Activated naive CD4-positive, alpha-beta T cell treated with anti-CD3 and anti-CD28 coated beads, Interleukin-2, amount 50 U/mL, for 72 hours (primary cell): Measurements from ENCODE around the gene N4BP2. TPM values are rescaled to one million over a fixed set of nuclear protein-coding genes. Genes with fewer than 3 reads are reported as not detected.

ENCODE experiments used
- ATAC-seq, 2 donors: fragments of 150-1000 bp; cut with Tn5 transposase; 2 replicates each; pipeline ENCODE4 v1.10.0; 2021; ENCODE audit warnings: mild to moderate bottlenecking in 2 of 2, moderate library complexity in 2 of 2
- DNase-seq, 2 donors: peaks; one replicate each; pipeline ENCODE4 v3.0.0; 2021 to 2022; ENCODE audit warnings: low spot score in 2 of 2
- H3K27ac Mint-ChIP-seq, 2 donors: one replicate each; pipeline ENCODE4 v1.8.0; 2022; ENCODE audit warnings: mild to moderate bottlenecking in 2 of 2, mixed read lengths in 2 of 2
- H3K36me3 Mint-ChIP-seq, 2 donors: one replicate each; pipeline ENCODE4 v1.8.0; 2022; ENCODE audit warnings: mixed read lengths in 2 of 2
- H3K9me3 Mint-ChIP-seq, 2 donors: one replicate each; pipeline ENCODE4 v1.8.0; 2022; ENCODE audit warnings: mixed read lengths in 2 of 2
- total RNA-seq, 2 donors: library from RNA; stranded (reverse); gene quantifications; one replicate each; pipeline ENCODE4 v1.2.3, GENCODE V29; 2022

Gene N4BP2
- total RNA-seq, 2 donors from 2014 or later: 16.1 to 18.6 TPM

DNA sequence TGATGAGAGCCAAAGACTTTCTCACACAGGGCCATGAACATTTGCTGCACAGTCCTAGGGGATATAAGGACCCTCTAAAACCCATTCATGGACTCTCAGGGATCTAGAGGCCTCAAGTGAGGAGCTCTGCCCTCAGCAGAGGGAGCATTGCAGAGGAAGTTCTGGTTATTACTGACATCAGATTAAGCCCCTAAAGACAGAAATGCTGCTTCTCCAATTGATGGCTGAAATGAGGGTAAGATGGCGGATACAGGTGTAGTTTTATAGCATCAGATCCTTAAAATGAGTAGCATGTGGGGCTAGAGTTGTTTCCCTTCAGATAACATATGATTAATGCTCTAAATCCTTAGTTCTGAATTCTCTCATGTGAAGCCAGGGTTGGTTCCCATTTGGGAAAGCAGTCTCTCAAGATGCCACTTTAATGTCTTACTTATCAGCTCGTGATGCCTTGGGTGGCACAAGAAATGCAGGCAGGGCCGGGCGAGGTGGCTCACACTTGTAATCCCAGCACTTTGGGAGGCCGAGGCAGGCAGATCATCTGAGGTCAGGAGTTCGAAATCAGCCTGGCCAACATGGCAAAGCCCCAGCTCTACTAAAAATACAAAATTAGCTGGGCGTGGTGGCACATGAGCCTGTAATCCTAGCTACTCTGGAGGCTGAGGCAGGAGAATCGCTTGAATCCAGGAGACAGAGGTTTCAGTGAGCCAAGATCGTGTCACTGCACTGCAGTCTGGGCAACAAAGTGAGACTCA lies 148.0 kb downstream of the N4BP2 start:
- ATAC-seq: no peak
- peaks cover 49 to 66% of the 10 kb centered on the region in 2 donors for H3K36me3 Mint-ChIP-seq

DNA sequence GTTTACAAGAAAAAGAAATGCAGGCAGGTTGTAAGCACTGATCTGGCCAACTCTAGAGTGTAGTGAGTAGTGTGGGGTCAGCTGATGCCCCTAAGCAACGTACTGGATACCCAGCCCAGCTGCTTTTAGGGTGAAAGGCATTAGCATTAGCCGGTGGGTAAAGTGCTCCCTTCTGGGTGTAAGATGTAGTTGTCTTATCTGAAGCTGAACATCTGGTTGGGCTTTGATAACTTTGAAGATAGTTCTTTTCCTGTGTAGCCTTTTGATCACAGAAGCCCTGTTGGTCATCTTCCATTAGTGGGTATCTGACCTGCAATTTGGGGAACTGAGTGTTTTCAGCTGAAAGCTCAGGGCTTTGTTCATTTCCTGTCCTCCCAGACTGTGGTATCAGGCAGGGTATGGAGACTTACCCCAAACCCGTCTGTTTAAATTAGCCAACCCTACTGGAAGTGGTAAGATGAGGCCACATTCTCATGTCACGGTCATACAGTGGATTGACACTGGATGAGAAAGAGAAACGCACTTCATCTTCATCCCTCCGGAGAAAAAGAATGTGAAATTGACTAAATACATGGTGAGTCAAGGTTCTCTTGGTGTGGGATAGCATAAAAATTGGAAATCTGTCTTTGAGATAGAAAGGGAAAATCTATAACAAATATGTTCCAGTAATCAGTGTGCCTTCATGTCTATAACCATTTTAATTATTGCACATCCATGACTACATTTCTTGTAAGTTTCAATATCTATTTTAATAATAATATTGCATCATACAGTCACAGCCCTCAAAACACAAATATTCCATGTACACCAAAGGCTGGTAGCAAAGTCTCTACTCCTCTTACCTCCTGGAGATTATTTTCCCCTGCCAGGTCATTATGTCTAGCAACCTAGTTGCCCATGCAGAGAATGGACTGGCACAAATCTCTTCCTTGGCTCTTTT lies 148.9 kb downstream of the N4BP2 start:
- Mint-ChIP-seq H3K36me3 (peaks cover 51 to 65% of the 10 kb centered on the region in 2 donors), H3K9me3 (no peaks in the 10 kb centered on the region), H3K27ac (peak overlapping the region; percentile 98 to 100)
- DNase-seq (no peak), ATAC-seq (peak; percentile 66 to 76)

More for the DNA sequence above, 148.0 kb downstream of the N4BP2 start:
- no peaks in the 10 kb centered on the region for H3K9me3 Mint-ChIP-seq
- H3K27ac Mint-ChIP-seq: peak overlapping the region; percentile 98 to 100
- DNase-seq: no peak

DNA sequence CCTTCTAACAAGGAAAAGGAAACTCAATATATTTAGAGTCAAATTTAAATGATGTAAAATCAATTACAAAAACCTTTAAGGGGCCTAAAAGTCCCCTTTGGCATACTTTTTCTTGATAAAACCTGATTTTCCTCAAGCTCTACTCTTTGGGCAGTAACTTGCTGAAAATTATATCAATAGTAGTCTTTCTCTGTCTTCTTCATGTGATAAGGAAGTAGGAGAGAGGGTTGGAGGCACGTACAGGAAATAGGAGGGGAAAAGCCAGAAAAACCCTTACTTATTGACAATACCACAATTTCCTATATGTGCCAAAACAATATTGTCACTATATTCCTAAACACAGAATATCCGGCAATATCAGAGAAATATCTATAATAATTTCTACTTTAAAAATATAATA lies 149.8 kb downstream of the N4BP2 start:
- no peak for DNase-seq
- no peaks in the 10 kb centered on the region for H3K9me3 Mint-ChIP-seq
- ATAC-seq: no peak

More for the DNA sequence above, 149.8 kb downstream of the N4BP2 start:
- Mint-ChIP-seq H3K27ac (peak overlapping the region; percentile 98 to 100), H3K36me3 (peaks cover 50 to 56% of the 10 kb centered on the region in 2 donors)

Other genes with a start within 250 kb of the N4BP2 start
- gene PDS5A, start 78.9 kb upstream of the N4BP2 start, total RNA-seq: 100 to 1,000 TPM in 1 of 2 donors, 10 to 100 TPM in 1; 95.7 to 105 TPM
- 10 to 100 TPM; 81.2 to 82.9 TPM for gene RHOH, start 140.2 kb downstream of the N4BP2 start, total RNA-seq